Astrocyte (in vitro differentiated cells and primary cell): Measurements from ENCODE around the gene HOXD13. TPM values are rescaled to one million over a fixed set of nuclear protein-coding genes. Genes with fewer than 3 reads are reported as not detected.

Experiments
- DNase-seq: peaks from one replicate; pipeline ENCODE4 v3.0.0-alpha.2; 2010; ENCODE audit warnings: low read depth
- FAIRE-seq: peaks from 2 replicates; lab custom pipeline; 2011; peaks lifted over from hg19 to GRCh38; lab: Jason Lieb, UNC
- H2AFZ ChIP-seq: 2 replicates; pipeline ENCODE4 v1.6.0; 2012; ENCODE audit warnings: low read depth, low read length, inconsistent platforms
- H3K27ac ChIP-seq: 2 replicates; pipeline ENCODE4 v1.5.1; 2011; ENCODE audit warnings: low read depth, low read length, inconsistent platforms
- H3K27me3 ChIP-seq: 2 replicates; pipeline ENCODE4 v1.6.0; 2011; ENCODE audit warnings: low read length, inconsistent platforms; ENCODE audit not compliant: insufficient read depth
- H3K36me3 ChIP-seq: 2 replicates; pipeline ENCODE4 v1.5.1; 2011; ENCODE audit warnings: low read length, inconsistent platforms; ENCODE audit not compliant: insufficient read depth
- H3K4me1 ChIP-seq: 2 replicates; pipeline ENCODE4 v1.5.1; 2011; ENCODE audit warnings: low read length, inconsistent platforms; ENCODE audit not compliant: insufficient read depth
- H3K4me2 ChIP-seq: 2 replicates; pipeline ENCODE4 v1.6.0; 2012; ENCODE audit warnings: low read length, inconsistent platforms
- H3K4me3 ChIP-seq: 2 replicates; pipeline ENCODE4 v1.5.1; 2011; ENCODE audit warnings: low read depth, mild to moderate bottlenecking, low read length, inconsistent platforms; ENCODE audit not compliant: insufficient read depth
- H3K79me2 ChIP-seq: 2 replicates; pipeline ENCODE4 v1.6.0; 2012; ENCODE audit warnings: mild to moderate bottlenecking, low read length, inconsistent platforms; ENCODE audit not compliant: insufficient read depth
- H3K9ac ChIP-seq: 2 replicates; pipeline ENCODE4 v1.6.0; 2012; ENCODE audit warnings: mild to moderate bottlenecking, low read length, inconsistent platforms
- H3K9me3 ChIP-seq: 2 replicates; pipeline ENCODE4 v1.5.1; 2012; ENCODE audit warnings: low read depth, mild to moderate bottlenecking, low read length, inconsistent platforms; ENCODE audit not compliant: insufficient read depth
- H4K20me1 ChIP-seq: 2 replicates; pipeline ENCODE4 v1.6.0; 2012; ENCODE audit warnings: low read length, inconsistent platforms; ENCODE audit not compliant: insufficient read depth
- H3K27ac Mint-ChIP-seq: one replicate; pipeline ENCODE4 v1.8.0; 2021; ENCODE audit warnings: mild to moderate bottlenecking, mixed read lengths; ENCODE audit not compliant: unreplicated experiment
- H3K27me3 Mint-ChIP-seq: one replicate; pipeline ENCODE4 v1.8.0; 2021; ENCODE audit warnings: low read depth, mixed read lengths; ENCODE audit not compliant: unreplicated experiment
- H3K36me3 Mint-ChIP-seq: one replicate; pipeline ENCODE4 v1.8.0; 2021; ENCODE audit warnings: low read depth, mixed read lengths; ENCODE audit not compliant: unreplicated experiment
- H3K4me1 Mint-ChIP-seq: one replicate; pipeline ENCODE4 v1.8.0; 2021; ENCODE audit warnings: low read depth, mixed read lengths; ENCODE audit not compliant: unreplicated experiment
- H3K4me3 Mint-ChIP-seq: one replicate; pipeline ENCODE4 v1.8.0; 2021; ENCODE audit warnings: mild to moderate bottlenecking, moderate library complexity, mixed read lengths; ENCODE audit not compliant: unreplicated experiment
- H3K9me3 Mint-ChIP-seq: one replicate; pipeline ENCODE4 v1.8.0; 2021; ENCODE audit warnings: mild to moderate bottlenecking, mixed read lengths; ENCODE audit not compliant: unreplicated experiment
- CTCF ChIP-seq: IDR thresholded peaks from 2 replicates; pipeline ENCODE4 v1.5.1; 2011; ENCODE audit warnings: low read depth, mild to moderate bottlenecking, inconsistent platforms, low read length, moderate library complexity; ENCODE audit not compliant: insufficient read depth
- EZH2 ChIP-seq: IDR thresholded peaks from 2 replicates; pipeline ENCODE4 v1.6.1; 2012; ENCODE audit warnings: mild to moderate bottlenecking, low read length, inconsistent platforms; ENCODE audit not compliant: insufficient read depth
- total RNA-seq: library from RNA; stranded (reverse); gene quantifications from 2 replicates; pipeline ENCODE4 v1.2.1, GENCODE V29; 2021

Gene HOXD13
- total RNA-seq, 1 donor from 2014 or later = not detected

GRCh38 chr2:176089843-176090395 is 2.6 kb upstream of the HOXD13 start:
- Mint-ChIP-seq H3K4me3 (no peak overlapping the region), H3K9me3 (peaks cover 38% of the 10 kb centered on the region), H3K27me3 (peaks cover 92% of the 10 kb centered on the region), H3K27ac (no peak overlapping the region), H3K4me1 (no peaks in the 10 kb centered on the region), H3K36me3 (peaks cover 5% of the 10 kb centered on the region)
- H4K20me1 ChIP-seq = peaks cover 7% of the 10 kb centered on the region
- H3K9me3 ChIP-seq = peaks cover 1% of the 10 kb centered on the region
- DNase-seq (no peak), FAIRE-seq (no peak)
- TF ChIP-seq EZH2 = no peak
- TF ChIP-seq CTCF = no peak
- H3K36me3 ChIP-seq = no peaks in the 10 kb centered on the region
- no peak overlapping the region for H3K4me3 ChIP-seq
- no peaks in the 10 kb centered on the region for H3K4me1 ChIP-seq
- no peak overlapping the region for H3K27ac ChIP-seq
- H3K4me2 ChIP-seq = no peak overlapping the region
- peaks cover 94% of the 10 kb centered on the region for H3K27me3 ChIP-seq
- H3K79me2 ChIP-seq = no peaks in the 10 kb centered on the region
- H3K9ac ChIP-seq = no peak overlapping the region
- no peak overlapping the region for H2AFZ ChIP-seq

- Mint-ChIP-seq H3K4me3 (no peak overlapping the region), H3K27ac (peak overlapping the region; percentile 4), H3K36me3 (peaks cover 5% of the 10 kb centered on the region), H3K9me3 (peaks cover 38% of the 10 kb centered on the region), H3K4me1 (no peaks in the 10 kb centered on the region), H3K27me3 (peaks cover 91% of the 10 kb centered on the region)
- H3K4me2 ChIP-seq = no peak overlapping the region
- no peaks in the 10 kb centered on the region for H3K79me2 ChIP-seq
- peaks cover 5% of the 10 kb centered on the region for H4K20me1 ChIP-seq
- H3K4me1 ChIP-seq = no peaks in the 10 kb centered on the region
- H3K27ac ChIP-seq = no peak overlapping the region
- H3K36me3 ChIP-seq = no peaks in the 10 kb centered on the region
- no peak overlapping the region for H3K9ac ChIP-seq
- no peaks in the 10 kb centered on the region for H3K9me3 ChIP-seq
- DNase-seq = no peak
- H2AFZ ChIP-seq = no peak overlapping the region
- no peak overlapping the region for H3K4me3 ChIP-seq
- FAIRE-seq = no peak
- peaks cover 94% of the 10 kb centered on the region for H3K27me3 ChIP-seq
- TF ChIP-seq CTCF (no peak), EZH2 (no peak)
Measured at GRCh38 chr2:176090862-176091261, 1.7 kb upstream of the HOXD13 start.
